Neural cell (in vitro differentiated cells): ENCODE results near the gene STIM1. TPM values are rescaled to one million over a fixed set of nuclear protein-coding genes. Genes with fewer than 3 reads are reported as not detected.

Experiments
- H2AFZ ChIP-seq: fragments of 200-600, 300-800 bp; sonication (generic), shearing (Covaris generic); 2 replicates; pipeline ENCODE4 v1.6.0; 2014; ENCODE audit warnings: low read depth, mild to moderate bottlenecking, antibody characterized with exemption, low read length, moderate library complexity
- H3F3A ChIP-seq: fragments of 200-600 bp; shearing (Covaris generic); 2 replicates; pipeline ENCODE4 v1.6.1; 2016; ENCODE audit warnings: mild to moderate bottlenecking, moderate library complexity, mixed read lengths, antibody characterized with exemption, low read length; ENCODE audit not compliant: insufficient read depth, poor library complexity, severe bottlenecking
- H3K27ac ChIP-seq: fragments of 200-600, 300-800 bp; sonication (generic), shearing (Covaris generic); 2 replicates; pipeline ENCODE4 v1.5.1; 2014; ENCODE audit warnings: mild to moderate bottlenecking, low read length, moderate library complexity
- H3K27me3 ChIP-seq: fragments of 300-800, 200-600 bp; sonication (generic), shearing (Covaris generic); 2 replicates; pipeline ENCODE4 v1.6.0; 2014; ENCODE audit warnings: mild to moderate bottlenecking, low read depth, low read length, moderate library complexity; ENCODE audit not compliant: insufficient read depth
- H3K36me3 ChIP-seq: fragments of 300-800, 200-600 bp; sonication (generic), shearing (Covaris generic); 2 replicates; pipeline ENCODE4 v1.5.1; 2014; ENCODE audit warnings: mild to moderate bottlenecking, antibody characterized with exemption, low read length, moderate library complexity; ENCODE audit not compliant: insufficient read depth
- H3K4me2 ChIP-seq: fragments of 300-800, 200-600 bp; sonication (generic), shearing (Covaris generic); 2 replicates; pipeline ENCODE4 v1.6.0; 2014; ENCODE audit warnings: mild to moderate bottlenecking, low read length
- H3K4me3 ChIP-seq: fragments of 300-800, 200-600 bp; sonication (generic), shearing (Covaris generic); 2 replicates; pipeline ENCODE4 v1.5.1; 2014; ENCODE audit warnings: mild to moderate bottlenecking, low read length, moderate library complexity
- H3K79me2 ChIP-seq: fragments of 200-600 bp; shearing (Covaris generic); replicated peaks from 2 replicates; pipeline ENCODE4 v1.6.0; 2014; ENCODE audit warnings: mild to moderate bottlenecking, low read length, moderate library complexity; ENCODE audit not compliant: insufficient read depth
- H3K9ac ChIP-seq: fragments of 300-800, 200-600 bp; sonication (generic), shearing (Covaris generic); 2 replicates; pipeline ENCODE4 v1.6.1; 2016; ENCODE audit warnings: mild to moderate bottlenecking, low read length, mixed read lengths
- H3K9me2 ChIP-seq: fragments of 200-600 bp; shearing (Covaris generic); 2 replicates; pipeline ENCODE4 v1.6.1; 2016; ENCODE audit warnings: mild to moderate bottlenecking, low read length, mixed read lengths; ENCODE audit not compliant: insufficient read depth
- H3K9me3 ChIP-seq: fragments of 200-600, 300-800 bp; sonication (generic), shearing (Covaris generic); 2 replicates; pipeline ENCODE4 v1.6.1; 2016; ENCODE audit warnings: mild to moderate bottlenecking, mixed run types, low read length, moderate library complexity, mixed read lengths
- H4K20me1 ChIP-seq: fragments of 200-600 bp; shearing (Covaris generic); 2 replicates; pipeline ENCODE4 v1.6.1; 2016; ENCODE audit warnings: mild to moderate bottlenecking, mixed run types; ENCODE audit not compliant: insufficient read depth
- CTCF ChIP-seq: fragments of 450-650 bp; IDR thresholded peaks from 2 replicates; pipeline ENCODE4 v1.5.1; 2014; ENCODE audit warnings: antibody characterized with exemption, mild to moderate bottlenecking, moderate library complexity; ENCODE audit not compliant: poor library complexity, severe bottlenecking
- EP300 ChIP-seq: fragments of 450-650 bp; conservative IDR thresholded peaks from 2 replicates; pipeline ENCODE4 v1.6.1; 2014; ENCODE audit warnings: antibody characterized with exemption, mild to moderate bottlenecking, moderate library complexity; ENCODE audit not compliant: poor library complexity, severe bottlenecking
- EZH2 ChIP-seq: fragments of 200-600, 300-800 bp; shearing (Covaris generic), sonication (generic); IDR thresholded peaks from 2 replicates; pipeline ENCODE4 v1.6.1; 2014; ENCODE audit warnings: antibody characterized with exemption, low read length, borderline replicate concordance, mild to moderate bottlenecking; ENCODE audit not compliant: insufficient read depth, poor library complexity, severe bottlenecking
- MXI1 ChIP-seq: fragments of 450-650 bp; conservative IDR thresholded peaks from 2 replicates; pipeline ENCODE4 v1.6.1; 2014; ENCODE audit warnings: antibody characterized with exemption, mild to moderate bottlenecking; ENCODE audit not compliant: poor library complexity, severe bottlenecking
- POLR2AphosphoS5 ChIP-seq: IDR thresholded peaks from 2 replicates; pipeline ENCODE4 v1.6.1; 2012
- RAD21 ChIP-seq: fragments of 450-650 bp; conservative IDR thresholded peaks from 2 replicates; pipeline ENCODE4 v1.6.1; 2014; ENCODE audit warnings: antibody characterized with exemption, mild to moderate bottlenecking, moderate library complexity
- SMC3 ChIP-seq: fragments of 450-650 bp; conservative IDR thresholded peaks from 2 replicates; pipeline ENCODE4 v1.6.1; 2014; ENCODE audit warnings: antibody characterized with exemption, mild to moderate bottlenecking, moderate library complexity; ENCODE audit not compliant: poor library complexity
- TAF1 ChIP-seq: IDR thresholded peaks from 2 replicates; pipeline ENCODE4 v1.6.1; 2012; ENCODE audit warnings: low read depth
- polyA plus RNA-seq: library from polyadenylated mRNA; depleted of rRNA; stranded (reverse); fragments of >200 nt; gene quantifications from 2 replicates; pipeline ENCODE4 v1.2.3, GENCODE V29; 2014
- TF ChIP-seq, protein P1 (sequence below): IDR thresholded peaks from 2 replicates; pipeline ENCODE4 v1.6.1; 2012; ENCODE audit warnings: borderline replicate concordance

The STIM1 gene
- polyA plus RNA-seq, 1 donor from 2014 or later = 14.5 TPM

DNA sequence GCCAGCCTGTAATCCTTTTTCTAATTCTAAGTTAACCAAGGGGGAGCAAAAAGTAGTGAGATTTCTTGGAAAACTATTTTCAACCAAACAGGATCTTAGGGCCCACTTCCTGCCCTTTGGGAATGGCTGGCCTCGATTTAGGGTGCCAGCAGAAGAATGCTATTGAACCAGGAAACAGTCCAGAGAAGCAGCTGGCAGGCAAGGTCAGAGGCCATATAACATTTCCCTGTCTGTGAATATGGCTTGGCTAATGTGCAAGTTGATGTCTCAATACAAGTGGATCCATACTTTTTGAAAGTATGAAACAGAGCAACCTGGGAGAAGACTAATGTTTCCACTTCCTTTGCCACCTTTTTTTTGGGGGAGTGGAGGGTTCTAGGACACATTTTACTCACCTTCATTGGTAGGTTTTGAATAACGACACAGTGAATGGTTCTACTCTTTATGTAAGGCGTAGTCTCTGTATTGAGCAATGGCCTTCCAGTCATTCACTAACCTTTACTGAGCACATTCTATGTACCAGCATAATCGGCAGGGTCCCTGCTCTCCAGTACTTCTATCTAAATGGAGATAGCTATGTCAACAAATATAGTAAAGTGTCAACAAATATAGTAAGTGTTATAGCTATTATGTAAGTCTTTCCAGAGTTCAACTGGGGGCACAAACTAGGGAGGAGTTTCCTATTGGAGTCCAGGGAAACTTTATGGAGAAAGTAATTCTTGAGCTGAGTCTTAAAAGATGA lies 204.9 kb downstream of the STIM1 start:
- H3K27me3 ChIP-seq = no peaks in the 10 kb centered on the region

GRCh38 chr11:4061700-4062099 lies 206.2 kb downstream of the STIM1 start:
- Histone ChIP-seq H3K4me3 (no peak overlapping the region), H3K79me2 (no peaks in the 10 kb centered on the region), H3K36me3 (no peaks in the 10 kb centered on the region), H2AFZ (no peak overlapping the region), H3K9ac (no peak overlapping the region), H3K4me2 (no peak overlapping the region), H3K27me3 (no peaks in the 10 kb centered on the region), H3K9me3 (no peaks in the 10 kb centered on the region), H4K20me1 (no peaks in the 10 kb centered on the region), H3K27ac (no peak overlapping the region), H3K9me2 (no peaks in the 10 kb centered on the region), H3F3A (no peaks in the 10 kb centered on the region)
- TF ChIP-seq EP300 (no peak), SMC3 (no peak), RAD21 (no peak), MXI1 (no peak)
- TF ChIP-seq, protein P1, sequence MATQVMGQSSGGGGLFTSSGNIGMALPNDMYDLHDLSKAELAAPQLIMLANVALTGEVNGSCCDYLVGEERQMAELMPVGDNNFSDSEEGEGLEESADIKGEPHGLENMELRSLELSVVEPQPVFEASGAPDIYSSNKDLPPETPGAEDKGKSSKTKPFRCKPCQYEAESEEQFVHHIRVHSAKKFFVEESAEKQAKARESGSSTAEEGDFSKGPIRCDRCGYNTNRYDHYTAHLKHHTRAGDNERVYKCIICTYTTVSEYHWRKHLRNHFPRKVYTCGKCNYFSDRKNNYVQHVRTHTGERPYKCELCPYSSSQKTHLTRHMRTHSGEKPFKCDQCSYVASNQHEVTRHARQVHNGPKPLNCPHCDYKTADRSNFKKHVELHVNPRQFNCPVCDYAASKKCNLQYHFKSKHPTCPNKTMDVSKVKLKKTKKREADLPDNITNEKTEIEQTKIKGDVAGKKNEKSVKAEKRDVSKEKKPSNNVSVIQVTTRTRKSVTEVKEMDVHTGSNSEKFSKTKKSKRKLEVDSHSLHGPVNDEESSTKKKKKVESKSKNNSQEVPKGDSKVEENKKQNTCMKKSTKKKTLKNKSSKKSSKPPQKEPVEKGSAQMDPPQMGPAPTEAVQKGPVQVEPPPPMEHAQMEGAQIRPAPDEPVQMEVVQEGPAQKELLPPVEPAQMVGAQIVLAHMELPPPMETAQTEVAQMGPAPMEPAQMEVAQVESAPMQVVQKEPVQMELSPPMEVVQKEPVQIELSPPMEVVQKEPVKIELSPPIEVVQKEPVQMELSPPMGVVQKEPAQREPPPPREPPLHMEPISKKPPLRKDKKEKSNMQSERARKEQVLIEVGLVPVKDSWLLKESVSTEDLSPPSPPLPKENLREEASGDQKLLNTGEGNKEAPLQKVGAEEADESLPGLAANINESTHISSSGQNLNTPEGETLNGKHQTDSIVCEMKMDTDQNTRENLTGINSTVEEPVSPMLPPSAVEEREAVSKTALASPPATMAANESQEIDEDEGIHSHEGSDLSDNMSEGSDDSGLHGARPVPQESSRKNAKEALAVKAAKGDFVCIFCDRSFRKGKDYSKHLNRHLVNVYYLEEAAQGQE = no peak

More for the DNA sequence above, 204.9 kb downstream of the STIM1 start:
- no peaks in the 10 kb centered on the region for H3K9me3 ChIP-seq
- H3K4me3 ChIP-seq = no peak overlapping the region
- no peaks in the 10 kb centered on the region for H3K9me2 ChIP-seq
- H3K27ac ChIP-seq = no peak overlapping the region
- H3K4me2 ChIP-seq = no peak overlapping the region
- no peak overlapping the region for H3K9ac ChIP-seq
- H3K79me2 ChIP-seq = no peaks in the 10 kb centered on the region
- no peaks in the 10 kb centered on the region for H3F3A ChIP-seq
- H4K20me1 ChIP-seq = no peaks in the 10 kb centered on the region
- H2AFZ ChIP-seq = no peak overlapping the region
- no peaks in the 10 kb centered on the region for H3K36me3 ChIP-seq
- TF ChIP-seq SMC3 (no peak), EP300 (no peak), EZH2 (no peak), CTCF (no peak), RAD21 (no peak), TAF1 (no peak), POLR2AphosphoS5 (no peak), MXI1 (no peak)
- TF ChIP-seq, protein P1 = no peak
